ENCODE results near the gene CRKL.

The CRKL gene

DNA sequence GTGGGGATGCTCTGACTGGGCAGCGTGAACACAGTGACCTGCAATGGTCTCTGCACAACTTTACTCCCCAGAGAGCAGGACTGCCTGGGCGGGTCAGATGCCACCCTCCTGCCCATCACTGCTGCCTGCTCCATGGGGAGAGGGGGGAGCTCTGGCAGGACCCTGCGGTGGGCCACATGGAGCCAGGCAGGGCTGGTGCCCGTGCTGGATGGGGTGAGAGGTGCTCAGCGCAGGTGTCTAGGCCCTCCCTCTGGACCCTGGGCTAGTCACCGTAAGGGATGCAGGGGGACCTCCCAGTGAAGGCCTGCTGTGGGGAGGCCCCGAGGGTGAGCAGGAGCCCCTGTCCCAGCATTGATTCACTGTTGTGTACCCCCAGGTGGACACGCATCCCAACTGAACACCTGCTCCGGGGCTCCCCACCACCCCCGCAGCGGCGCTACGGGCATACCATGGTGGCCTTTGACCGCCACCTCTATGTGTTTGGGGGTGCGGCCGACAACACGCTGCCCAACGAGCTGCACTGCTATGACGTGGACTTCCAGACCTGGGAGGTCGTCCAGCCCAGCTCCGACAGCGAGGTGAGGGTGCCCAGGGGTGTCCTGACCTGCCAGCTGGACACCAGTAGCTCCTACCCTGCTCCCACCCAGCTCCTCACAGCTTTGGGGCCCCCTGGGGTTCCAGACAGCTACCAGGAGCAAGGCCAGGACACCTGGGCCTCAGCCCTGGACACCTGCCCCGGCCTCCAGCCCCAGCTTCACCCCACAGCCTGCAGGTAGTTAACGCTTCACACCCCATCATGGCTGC lies 74.2 kb downstream of the CRKL start:
- H3K9ac ChIP-seq (ENCODE audit: low read length): no peak overlapping the region
- no peak overlapping the region for H3K4me3 ChIP-seq (ENCODE audit: low read length)
- no peaks in the 10 kb centered on the region for H3K4me1 ChIP-seq (ENCODE audit: control insufficient read depth, insufficient read depth, low read length)
- no peaks in the 10 kb centered on the region for H3K27me3 ChIP-seq (ENCODE audit: control insufficient read depth, insufficient read depth, low read length)
- peaks cover 13% of the 10 kb centered on the region for H3K36me3 ChIP-seq (ENCODE audit: control insufficient read depth, insufficient read depth, low read length)
- H3K27ac ChIP-seq (ENCODE audit: low read depth, low read length): no peak overlapping the region

DNA sequence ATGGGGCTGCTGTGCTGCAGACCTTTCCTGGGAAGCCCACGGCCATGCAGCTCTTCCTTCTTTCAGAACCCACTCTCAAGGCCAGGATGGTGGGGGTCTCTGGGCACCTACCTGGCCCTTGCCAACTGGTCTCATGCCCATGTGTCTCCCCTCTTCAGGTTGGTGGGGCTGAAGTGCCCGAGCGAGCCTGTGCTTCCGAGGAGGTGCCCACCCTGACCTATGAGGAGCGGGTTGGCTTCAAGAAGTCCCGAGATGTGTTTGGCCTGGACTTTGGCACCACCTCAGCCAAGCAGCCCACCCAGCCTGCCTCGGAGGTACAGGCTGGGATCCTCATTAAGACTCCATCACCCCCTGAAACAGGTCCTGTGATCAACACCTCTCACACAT lies 74.8 kb downstream of the CRKL start:
- Histone ChIP-seq H3K36me3 (ENCODE audit: control insufficient read depth, insufficient read depth, low read length) (peaks cover 11% of the 10 kb centered on the region), H3K4me3 (ENCODE audit: low read length) (no peak overlapping the region), H3K9ac (ENCODE audit: low read length) (no peak overlapping the region), H3K27ac (ENCODE audit: low read depth, low read length) (no peak overlapping the region), H3K27me3 (ENCODE audit: control insufficient read depth, insufficient read depth, low read length) (no peaks in the 10 kb centered on the region), H3K4me1 (ENCODE audit: control insufficient read depth, insufficient read depth, low read length) (no peaks in the 10 kb centered on the region)

- Histone ChIP-seq H3K4me1 (ENCODE audit: control insufficient read depth, insufficient read depth, low read length) (no peaks in the 10 kb centered on the region), H3K9ac (ENCODE audit: low read length) (no peak overlapping the region), H3K27me3 (ENCODE audit: control insufficient read depth, insufficient read depth, low read length) (no peaks in the 10 kb centered on the region), H3K4me3 (ENCODE audit: low read length) (no peak overlapping the region), H3K36me3 (ENCODE audit: control insufficient read depth, insufficient read depth, low read length) (peaks cover 16% of the 10 kb centered on the region), H3K27ac (ENCODE audit: low read depth, low read length) (no peak overlapping the region)
Observed at GRCh38 chr22:20992456-20993303, 75.5 kb downstream of the CRKL start.

DNA sequence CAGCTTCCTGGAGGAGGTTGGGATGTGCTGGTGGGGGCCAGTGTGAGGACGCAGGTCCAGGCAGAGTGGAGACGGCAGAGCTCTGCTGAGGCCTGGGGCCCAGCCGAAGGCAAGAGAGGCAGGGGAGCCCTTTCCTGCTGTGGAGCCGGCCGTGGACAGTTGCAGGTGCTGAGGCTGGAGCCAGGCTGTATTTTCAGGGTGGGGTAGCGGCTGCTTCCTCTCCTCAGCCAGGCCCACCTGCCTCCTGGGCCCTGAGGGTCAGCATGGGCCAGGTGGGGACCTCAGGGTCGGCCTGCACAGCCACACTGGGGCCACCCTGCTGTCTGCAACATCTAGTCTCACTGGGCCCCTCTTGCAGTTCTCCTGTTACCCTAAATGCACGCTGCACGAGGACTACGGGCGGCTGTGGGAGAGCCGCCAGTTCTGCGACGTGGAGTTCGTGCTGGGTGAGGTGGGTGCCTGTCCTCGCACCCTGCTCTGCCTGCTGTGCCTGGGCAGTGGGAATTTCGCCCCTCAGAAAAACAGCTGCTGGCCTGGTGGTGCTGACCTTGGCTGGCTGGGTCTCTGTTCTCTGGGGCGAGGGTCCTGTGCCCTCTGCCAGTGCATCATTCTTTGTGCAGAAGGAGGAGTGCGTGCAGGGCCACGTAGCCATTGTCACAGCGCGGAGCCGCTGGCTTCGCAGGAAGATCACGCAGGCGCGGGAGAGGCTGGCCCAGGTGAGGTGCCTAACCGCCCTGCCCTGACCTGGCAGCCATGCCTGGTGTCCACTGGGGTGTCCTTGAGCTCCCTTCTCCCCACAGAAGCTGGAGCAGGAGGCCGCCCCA lies 76.3 kb downstream of the CRKL start:
- no peak overlapping the region for H3K9ac ChIP-seq (ENCODE audit: low read length)
- no peaks in the 10 kb centered on the region for H3K27me3 ChIP-seq (ENCODE audit: control insufficient read depth, insufficient read depth, low read length)
- no peak overlapping the region for H3K4me3 ChIP-seq (ENCODE audit: low read length)
- no peak overlapping the region for H3K27ac ChIP-seq (ENCODE audit: low read depth, low read length)
- peaks cover 16% of the 10 kb centered on the region for H3K36me3 ChIP-seq (ENCODE audit: control insufficient read depth, insufficient read depth, low read length)
- no peaks in the 10 kb centered on the region for H3K4me1 ChIP-seq (ENCODE audit: control insufficient read depth, insufficient read depth, low read length)

- peaks cover 20% of the 10 kb centered on the region for H3K36me3 ChIP-seq (ENCODE audit: control insufficient read depth, insufficient read depth, low read length)
Observed at GRCh38 chr22:20994128-20994901, 77.1 kb downstream of the CRKL start.

GRCh38 chr22:20994902-20995241 lies 77.7 kb downstream of the CRKL start:
- Histone ChIP-seq H3K9ac (ENCODE audit: low read length) (no peak overlapping the region), H3K4me1 (ENCODE audit: control insufficient read depth, insufficient read depth, low read length) (no peaks in the 10 kb centered on the region), H3K4me3 (ENCODE audit: low read length) (no peak overlapping the region), H3K27ac (ENCODE audit: low read depth, low read length) (no peak overlapping the region), H3K27me3 (ENCODE audit: control insufficient read depth, insufficient read depth, low read length) (no peaks in the 10 kb centered on the region), H3K36me3 (ENCODE audit: control insufficient read depth, insufficient read depth, low read length) (peaks cover 26% of the 10 kb centered on the region)

More at GRCh38 chr22:20994128-20994901, 77.1 kb downstream of the CRKL start:
- Histone ChIP-seq H3K4me1 (ENCODE audit: control insufficient read depth, insufficient read depth, low read length) (no peaks in the 10 kb centered on the region), H3K27ac (ENCODE audit: low read depth, low read length) (no peak overlapping the region), H3K27me3 (ENCODE audit: control insufficient read depth, insufficient read depth, low read length) (no peaks in the 10 kb centered on the region), H3K9ac (ENCODE audit: low read length) (no peak overlapping the region), H3K4me3 (ENCODE audit: low read length) (no peak overlapping the region)

- Histone ChIP-seq H3K36me3 (ENCODE audit: control insufficient read depth, insufficient read depth, low read length) (peaks cover 27% of the 10 kb centered on the region), H3K4me1 (ENCODE audit: control insufficient read depth, insufficient read depth, low read length) (peaks cover 5% of the 10 kb centered on the region), H3K4me3 (ENCODE audit: low read length) (no peak overlapping the region), H3K9ac (ENCODE audit: low read length) (no peak overlapping the region), H3K27ac (ENCODE audit: low read depth, low read length) (no peak overlapping the region), H3K27me3 (ENCODE audit: control insufficient read depth, insufficient read depth, low read length) (no peaks in the 10 kb centered on the region)
Observed at GRCh38 chr22:20995329-20996030, 78.3 kb downstream of the CRKL start.

DNA sequence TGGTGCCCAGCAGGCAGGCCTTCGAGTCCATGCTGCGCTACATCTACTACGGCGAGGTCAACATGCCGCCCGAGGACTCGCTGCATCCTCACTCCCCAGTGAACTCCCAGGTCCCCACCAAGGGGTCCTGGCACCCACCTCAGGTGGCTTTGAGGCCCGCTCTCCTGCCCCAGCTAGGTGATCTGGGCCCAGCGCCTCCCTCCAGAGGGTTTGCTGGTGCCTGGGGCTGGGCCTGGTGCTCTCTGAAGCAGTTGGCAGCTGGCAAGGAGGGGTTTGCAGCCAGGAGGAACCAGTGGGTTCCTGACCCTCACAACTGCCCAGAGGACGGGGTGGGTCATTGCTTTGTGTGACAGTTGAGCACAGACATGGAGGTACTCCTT lies 78.8 kb downstream of the CRKL start:
- Histone ChIP-seq H3K27ac (ENCODE audit: low read depth, low read length) (no peak overlapping the region), H3K4me3 (ENCODE audit: low read length) (no peak overlapping the region), H3K36me3 (ENCODE audit: control insufficient read depth, insufficient read depth, low read length) (peaks cover 27% of the 10 kb centered on the region)

GRCh38 chr22:20996598-20997535 lies 79.7 kb downstream of the CRKL start:
- Histone ChIP-seq H3K27me3 (ENCODE audit: control insufficient read depth, insufficient read depth, low read length) (no peaks in the 10 kb centered on the region), H3K4me3 (ENCODE audit: low read length) (no peak overlapping the region), H3K36me3 (ENCODE audit: control insufficient read depth, insufficient read depth, low read length) (peaks cover 26% of the 10 kb centered on the region), H3K9ac (ENCODE audit: low read length) (no peak overlapping the region), H3K27ac (ENCODE audit: low read depth, low read length) (no peak overlapping the region), H3K4me1 (ENCODE audit: control insufficient read depth, insufficient read depth, low read length) (peaks cover 12% of the 10 kb centered on the region)

More for the DNA sequence above, 78.8 kb downstream of the CRKL start:
- no peak overlapping the region for H3K9ac ChIP-seq (ENCODE audit: low read length)
- no peaks in the 10 kb centered on the region for H3K27me3 ChIP-seq (ENCODE audit: control insufficient read depth, insufficient read depth, low read length)
- peaks cover 10% of the 10 kb centered on the region for H3K4me1 ChIP-seq (ENCODE audit: control insufficient read depth, insufficient read depth, low read length)

GRCh38 chr22:20997536-20998257 lies 80.5 kb downstream of the CRKL start:
- H3K27ac ChIP-seq (ENCODE audit: low read depth, low read length): no peak overlapping the region
- H3K36me3 ChIP-seq (ENCODE audit: control insufficient read depth, insufficient read depth, low read length): peaks cover 18% of the 10 kb centered on the region
- H3K4me1 ChIP-seq (ENCODE audit: control insufficient read depth, insufficient read depth, low read length): peaks cover 13% of the 10 kb centered on the region

More at GRCh38 chr22:20997536-20998257, 80.5 kb downstream of the CRKL start:
- Histone ChIP-seq H3K9ac (ENCODE audit: low read length) (no peak overlapping the region), H3K27me3 (ENCODE audit: control insufficient read depth, insufficient read depth, low read length) (no peaks in the 10 kb centered on the region), H3K4me3 (ENCODE audit: low read length) (no peak overlapping the region)

Data from rectal smooth muscle tissue (tissue), 1 donor.